HG03442 (cell line): ENCODE data around the gene PEX14.

Source experiments
- ATAC-seq: cut with Tn5 transposase; IDR thresholded peaks from one replicate; pipeline ENCODE4 v1.9.1; 2021; ENCODE audit warnings: mild to moderate bottlenecking, moderate library complexity; ENCODE audit not compliant: unreplicated experiment

PEX14 gene

DNA sequence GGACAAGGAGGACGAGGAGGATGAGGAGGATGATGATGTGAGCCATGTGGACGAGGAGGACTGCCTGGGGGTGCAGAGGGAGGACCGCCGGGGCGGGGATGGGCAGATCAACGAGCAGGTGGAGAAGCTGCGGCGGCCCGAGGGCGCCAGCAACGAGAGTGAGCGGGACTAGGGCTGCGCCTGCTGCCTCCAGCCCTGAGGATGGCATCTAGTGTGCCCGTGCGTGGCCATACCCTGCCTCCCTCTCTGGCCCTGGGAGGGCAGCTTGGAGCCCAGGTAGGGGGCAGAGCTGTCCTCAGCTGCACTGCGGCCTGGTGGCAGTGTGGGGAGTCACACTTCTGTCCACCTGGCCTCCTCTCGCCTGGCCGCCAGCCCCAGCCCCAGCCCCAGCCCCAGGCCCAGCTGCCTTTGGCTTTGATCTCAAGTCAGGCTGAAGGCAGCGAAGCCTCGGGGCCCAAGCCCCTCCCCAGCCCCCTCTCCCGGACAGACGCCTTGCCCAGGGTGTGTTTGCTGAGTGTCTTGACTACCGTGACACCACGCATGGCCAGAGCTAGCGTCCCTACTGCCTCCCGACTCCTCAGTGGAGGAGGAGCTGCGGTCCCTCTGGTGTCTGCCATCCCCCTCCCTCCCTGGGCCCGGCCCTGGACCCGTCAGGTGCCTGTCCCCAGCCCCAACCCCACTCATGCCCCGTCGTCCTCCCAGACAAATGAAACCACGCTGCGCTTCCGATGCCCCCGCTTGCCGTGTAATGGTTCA lies 155.2 kb downstream of the PEX14 start:
- no peak for ATAC-seq

DNA sequence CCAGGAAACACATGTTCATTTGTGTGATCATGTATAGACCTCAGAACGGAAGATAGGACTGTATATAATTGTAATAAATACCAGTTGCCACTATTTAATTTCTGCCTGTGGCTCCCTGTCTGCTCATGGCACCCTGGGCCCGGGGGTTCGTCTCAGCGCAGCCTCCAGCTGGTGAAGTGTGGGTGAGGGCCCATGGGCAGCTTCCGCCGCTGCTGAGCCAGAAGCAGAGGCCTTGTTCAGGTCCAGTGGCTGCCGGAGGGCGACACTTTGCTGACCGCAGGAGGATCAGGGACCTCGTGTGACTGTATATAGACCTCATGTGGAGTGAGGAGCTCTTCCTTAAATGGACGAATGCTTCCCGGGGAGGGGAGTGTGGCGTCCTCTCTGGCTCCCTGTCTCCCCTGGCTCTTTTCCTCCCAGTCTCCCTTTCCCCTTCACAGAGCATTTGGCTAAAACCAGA lies 155.9 kb downstream of the PEX14 start:
- no peak for ATAC-seq

DNA sequence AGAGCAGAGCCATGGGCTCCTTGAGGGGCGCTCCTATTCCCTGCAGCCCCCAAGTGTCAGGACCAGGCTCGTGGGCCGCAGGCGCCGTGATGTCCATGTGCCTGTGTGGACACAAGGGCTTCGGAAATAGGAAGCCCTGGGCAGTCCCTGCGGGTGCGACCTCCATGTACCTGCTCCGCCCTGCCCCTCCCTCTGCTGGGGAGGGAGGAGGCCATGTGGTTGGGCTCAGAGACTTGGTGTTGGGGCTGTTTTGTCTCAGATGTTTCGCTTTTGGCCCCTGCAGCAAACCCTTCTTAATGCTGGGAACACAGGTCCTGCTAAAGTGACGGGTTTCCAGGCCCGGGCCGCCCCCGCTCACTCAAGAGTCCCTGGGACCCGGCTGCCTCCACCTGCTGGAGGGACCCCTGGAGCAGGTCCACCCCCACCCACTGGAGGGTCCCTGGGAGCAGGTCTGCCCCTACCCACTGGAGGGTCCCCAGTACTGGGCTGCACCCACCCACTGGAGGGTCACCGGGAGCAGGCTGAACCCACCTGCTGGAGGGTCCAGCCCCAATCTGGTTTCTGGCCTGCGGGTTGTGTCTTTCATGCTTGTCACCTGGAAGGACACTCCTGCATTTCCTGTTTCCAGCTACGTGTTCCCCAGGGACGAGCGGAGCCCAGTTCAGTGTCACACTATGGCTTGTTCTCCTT lies 156.5 kb downstream of the PEX14 start:
- ATAC-seq, result no peak

DNA sequence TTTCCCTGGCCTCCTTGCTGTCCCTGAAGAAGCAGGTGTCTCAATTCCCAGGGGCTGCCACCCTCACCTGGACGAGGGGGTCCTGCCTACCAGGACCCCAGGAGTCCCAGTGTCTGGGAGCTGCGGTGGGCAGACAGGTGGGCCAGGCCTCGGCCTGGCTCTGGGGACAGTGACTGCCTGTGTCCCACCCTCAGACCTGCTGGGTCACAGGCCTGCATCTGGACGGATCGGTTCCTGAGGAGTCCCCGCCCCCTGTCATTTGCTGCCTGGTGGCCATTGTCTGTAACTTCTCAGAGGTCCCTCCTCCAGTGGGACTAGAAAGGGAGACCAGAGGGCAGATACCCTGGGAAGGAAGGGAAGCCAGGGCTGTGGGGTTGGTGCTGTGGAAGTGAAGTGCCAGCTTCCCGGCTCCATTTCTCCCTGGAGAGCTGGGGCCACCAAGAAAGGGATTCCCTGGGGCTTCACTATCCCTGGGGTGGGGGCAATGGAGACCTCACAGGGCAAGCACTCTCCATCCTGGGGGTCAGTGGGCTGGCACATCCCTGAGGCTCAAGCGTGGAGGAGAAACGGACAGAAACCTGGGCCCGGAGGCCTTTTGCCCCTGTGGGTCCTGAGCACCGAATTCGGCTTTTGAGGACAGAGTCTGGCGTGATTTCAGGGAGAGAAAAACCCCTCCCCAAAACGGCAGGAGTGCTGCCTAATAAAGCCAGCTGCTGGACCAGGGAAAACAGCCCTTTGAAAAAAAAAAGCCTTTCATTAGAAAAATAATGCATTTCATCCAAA lies 157.3 kb downstream of the PEX14 start:
- ATAC-seq, result no peak

DNA sequence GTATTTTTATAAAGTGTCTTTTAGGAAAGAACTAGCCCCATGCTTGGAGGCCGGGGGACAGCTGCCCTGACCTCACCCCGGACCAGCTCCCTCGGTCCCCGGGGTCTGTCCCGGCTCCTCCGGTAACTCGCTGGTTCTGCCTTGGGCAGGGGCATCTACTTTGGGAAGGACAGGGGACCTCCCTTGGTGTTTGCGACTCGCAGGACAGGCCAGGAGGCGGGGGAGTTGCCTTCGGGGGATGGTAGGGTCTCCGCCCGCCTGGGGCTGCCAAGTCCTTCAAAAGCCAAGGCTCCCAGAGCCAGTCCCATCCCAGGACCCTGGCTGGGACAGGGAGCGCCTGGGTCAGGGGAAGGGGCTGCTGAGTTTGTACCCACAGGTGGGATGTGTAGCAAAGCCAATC lies 157.9 kb downstream of the PEX14 start:
- ATAC-seq, result no peak

DNA sequence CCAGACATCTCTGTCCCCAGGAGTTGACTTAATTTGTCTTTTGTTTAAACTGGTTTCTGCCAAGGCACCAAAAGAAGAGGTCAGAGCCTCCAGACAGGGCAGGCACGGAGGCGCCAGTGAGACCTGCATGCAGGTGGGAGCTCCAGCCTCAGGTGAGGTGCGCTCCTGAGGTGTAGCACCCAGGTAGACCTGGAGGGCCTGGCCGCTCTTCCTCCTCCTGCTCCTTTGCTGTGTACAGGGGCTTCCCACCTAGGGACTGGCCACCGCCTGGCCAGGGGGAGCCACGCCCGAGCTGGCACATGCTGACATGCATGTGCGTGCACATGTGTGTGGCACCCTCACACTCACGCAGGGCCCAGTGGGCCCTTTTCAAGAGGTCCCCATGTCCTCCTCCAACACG lies 158.7 kb downstream of the PEX14 start:
- no peak for ATAC-seq

DNA sequence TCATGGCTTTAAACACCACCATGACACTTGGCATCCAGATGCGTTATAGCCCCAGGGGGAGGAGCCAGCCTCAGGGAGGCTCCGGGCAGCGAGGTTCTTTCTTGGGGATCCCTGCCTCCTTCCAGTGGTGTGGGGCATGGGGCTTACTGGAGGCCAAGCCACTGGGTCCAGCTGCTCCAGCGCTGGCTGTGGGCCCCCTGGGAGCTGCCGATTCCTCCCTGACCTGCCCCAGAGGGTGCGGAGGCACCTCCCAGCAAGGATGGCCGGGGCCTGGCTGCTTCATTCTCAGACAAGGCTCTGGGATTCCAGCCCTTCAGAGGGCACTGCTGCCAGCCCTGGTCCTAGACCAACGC lies 159.3 kb downstream of the PEX14 start:
- no peak for ATAC-seq

DNA sequence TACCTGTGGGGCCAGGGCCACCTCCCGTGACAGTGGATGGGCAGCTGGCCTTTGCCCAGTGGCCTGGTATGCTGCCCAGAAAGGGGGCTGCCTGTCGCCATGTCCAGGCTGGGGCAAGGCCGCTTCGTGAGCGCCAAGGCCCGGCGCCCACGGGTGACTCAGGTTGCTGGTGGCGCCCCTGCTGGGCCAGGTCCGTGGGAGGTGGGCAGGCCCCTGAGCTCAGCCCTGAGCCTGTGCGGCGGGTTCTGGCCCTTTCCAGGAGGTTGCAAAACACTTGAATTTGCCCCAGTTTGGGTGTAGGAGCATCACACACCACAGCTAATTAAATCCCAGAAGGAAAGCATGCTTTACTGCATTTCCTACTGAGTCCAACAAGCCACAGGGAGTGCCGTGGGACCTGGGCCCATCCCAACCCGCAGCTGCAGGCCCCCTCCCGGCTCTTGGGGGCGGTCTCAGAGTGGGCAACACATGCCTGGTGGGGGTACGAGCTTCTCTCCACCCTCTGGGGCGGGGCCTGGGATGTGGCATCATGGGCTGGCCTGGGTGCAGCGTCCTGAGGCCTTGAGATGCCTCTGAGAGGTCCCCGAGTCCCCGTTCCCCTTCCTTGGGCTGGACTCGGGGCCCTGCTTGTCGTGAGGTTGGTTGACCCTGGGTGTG lies 159.8 kb downstream of the PEX14 start:
- no peak for ATAC-seq

DNA sequence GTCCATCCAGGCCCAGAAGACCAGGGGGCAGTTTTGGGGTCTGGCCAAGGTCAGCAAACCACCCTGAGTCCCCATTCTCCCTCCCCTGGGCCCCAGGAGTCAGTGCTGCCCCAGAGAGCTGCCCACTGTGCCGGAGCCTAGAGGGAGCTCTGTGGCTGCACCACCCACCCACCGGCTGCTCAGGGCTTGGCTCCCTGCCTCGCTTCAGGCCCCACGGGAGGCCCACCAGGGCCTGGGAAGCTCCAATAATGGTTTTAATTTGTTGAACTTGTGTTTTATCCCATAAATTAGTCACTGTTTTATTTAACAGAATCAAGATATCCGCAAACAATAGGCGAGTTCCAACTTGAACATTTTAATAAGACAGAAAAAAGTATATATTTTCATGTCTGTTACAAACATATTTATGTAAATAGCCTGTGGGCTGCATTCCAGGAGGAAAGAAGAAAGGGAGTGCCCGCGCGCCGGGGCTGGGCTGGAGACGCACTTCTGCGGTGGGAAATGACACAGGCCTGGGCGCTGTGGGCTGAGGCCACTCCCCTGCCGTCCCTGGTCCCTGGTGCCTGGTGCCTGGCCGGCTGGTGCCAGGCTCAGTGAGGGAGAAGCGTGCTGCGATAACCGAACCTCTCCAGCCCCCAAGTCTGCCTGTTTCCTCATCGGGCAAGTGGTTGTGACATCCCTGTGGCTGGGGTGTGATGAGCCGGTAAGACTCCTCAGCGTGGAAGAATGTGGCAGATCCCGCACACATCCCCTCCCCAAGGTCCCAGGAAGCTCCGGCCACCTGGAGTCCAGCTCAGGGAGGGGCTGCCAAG lies 160.5 kb downstream of the PEX14 start:
- no peak for ATAC-seq

DNA sequence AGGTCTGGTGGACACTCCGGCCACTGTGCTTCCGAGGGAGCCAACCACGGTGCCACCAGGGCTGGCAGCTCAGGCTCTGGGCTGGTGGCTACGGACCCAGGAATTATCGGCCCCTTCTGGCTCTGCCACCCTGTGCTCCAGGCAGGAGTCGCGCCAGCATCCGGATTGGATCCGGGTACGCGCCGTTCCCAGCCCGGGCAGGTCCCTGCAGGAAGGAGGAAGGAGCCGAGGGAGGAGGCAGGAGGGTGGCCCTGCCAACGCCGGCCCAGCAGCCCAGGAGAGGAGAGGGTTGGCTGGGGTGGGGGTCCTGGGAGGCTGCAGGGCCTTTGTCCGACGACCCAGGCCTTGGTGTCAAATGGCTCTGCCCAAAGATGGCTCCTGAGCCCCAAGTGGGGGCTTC lies 161.2 kb downstream of the PEX14 start:
- no peak for ATAC-seq

DNA sequence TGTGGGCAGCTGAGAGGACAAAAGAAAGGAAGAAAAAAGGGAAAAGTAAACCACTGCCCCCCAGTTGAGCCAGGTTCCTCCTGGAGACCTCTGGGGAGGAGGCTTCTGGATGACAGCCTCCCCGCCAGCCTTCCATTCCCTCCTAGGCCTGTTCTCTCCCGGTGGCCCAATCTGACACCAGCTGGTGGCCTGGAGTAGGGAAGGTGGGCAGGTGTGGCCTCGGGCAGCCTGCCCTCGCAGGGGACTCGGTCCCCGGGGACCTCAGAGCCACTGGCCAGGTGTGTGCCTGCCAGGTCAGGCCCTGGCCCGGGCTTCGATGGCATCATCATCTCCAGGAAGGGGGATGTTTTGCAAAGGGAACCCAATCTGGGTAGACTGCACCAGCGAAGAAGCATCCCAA lies 162.7 kb downstream of the PEX14 start:
- no peak for ATAC-seq

DNA sequence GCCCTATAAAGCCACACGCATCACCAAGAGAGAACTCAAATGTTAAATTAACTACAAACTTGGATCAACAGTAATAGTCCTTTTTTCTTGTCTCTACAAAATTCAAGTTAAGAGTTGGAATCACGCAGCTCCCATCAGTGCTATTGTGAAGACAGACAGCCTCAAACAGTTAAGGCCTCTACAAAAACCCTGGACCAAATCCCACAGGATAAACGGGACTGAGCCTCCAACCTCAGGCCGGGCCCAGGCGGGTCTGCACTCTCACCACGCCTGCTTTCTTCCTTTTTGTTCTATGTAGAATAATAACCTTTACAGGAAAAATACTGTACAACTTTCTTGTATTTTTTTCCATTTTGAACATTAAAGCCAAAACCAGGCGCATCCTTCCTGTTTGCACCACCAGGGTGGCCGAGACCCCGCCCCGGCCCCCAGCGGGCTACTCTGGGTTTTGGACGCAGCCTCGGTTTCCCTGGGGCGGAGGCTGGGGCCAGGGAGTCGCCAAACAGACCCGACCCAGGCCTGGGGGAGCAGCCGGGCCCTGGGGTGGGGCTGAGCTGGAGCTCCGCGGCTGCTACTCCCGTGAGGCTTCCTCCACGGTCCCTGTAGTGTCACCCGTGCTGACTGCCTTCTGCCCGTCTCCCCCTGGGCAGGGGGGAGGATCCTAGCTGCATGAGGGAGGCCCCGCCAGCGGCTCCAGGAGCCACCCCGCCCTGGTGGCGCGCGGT lies 163.2 kb downstream of the PEX14 start:
- ATAC-seq, result no peak

DNA sequence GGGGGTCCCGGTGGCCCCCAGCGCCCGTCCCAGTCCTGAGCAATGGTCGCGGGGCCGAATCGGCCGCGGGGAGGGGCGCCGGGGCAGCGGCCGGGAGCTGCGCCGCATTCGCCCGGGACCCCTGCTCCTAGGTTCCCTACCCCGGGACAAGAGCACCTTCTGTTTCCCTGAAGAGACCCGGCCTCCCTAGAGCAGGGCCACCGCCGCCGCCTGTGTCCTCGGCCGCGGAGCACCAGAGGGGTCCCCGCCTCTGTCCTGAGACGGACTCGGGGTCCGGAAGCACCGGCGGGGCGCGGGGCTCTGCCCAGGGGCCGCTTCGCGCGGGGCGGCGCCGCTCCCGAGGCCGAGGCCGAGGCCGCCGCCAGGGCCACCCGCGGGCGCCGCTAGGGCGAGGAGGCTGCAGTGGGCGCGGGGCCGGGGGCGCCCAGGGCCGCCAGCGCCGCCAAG lies 163.8 kb downstream of the PEX14 start:
- ATAC-seq, result no peak

DNA sequence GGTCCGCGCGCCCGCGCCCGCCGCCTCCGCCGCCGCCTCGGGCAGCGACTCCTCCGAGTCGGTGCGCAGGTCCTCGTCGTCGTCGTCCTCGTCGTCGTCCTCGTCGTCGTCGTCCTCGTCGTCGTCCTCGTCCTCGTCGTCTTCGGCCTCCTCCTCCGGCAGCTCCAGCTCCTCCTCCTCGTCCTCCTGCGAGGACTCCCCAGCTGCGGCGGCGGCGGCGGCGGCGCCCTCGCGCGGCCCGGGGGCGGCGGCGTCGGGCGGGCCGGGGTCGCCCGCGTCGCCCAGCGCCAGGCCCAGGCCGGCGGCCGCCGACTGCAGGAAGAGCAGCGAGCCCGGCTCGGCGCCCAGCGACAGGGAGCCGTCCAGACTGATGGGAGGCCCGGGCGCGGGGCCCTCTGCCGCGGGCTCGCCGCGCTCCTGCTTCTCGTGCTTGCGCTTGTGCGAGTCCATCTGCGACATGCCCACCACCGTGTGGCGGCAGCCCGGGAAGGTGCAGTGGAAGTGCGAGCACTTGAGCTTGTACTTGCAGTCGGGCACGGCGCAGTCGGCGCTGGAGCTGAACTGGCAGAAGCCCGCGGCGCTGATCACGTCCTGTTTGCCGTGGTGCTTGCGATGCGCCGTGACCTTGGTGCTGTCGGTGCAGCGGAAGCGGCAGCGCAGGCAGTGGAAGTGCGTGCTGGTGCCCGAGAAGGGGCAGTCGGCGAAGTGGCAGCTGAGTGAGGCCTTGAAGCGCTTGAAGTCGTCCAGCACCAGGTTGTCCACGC lies 164.4 kb downstream of the PEX14 start:
- no peak for ATAC-seq

DNA sequence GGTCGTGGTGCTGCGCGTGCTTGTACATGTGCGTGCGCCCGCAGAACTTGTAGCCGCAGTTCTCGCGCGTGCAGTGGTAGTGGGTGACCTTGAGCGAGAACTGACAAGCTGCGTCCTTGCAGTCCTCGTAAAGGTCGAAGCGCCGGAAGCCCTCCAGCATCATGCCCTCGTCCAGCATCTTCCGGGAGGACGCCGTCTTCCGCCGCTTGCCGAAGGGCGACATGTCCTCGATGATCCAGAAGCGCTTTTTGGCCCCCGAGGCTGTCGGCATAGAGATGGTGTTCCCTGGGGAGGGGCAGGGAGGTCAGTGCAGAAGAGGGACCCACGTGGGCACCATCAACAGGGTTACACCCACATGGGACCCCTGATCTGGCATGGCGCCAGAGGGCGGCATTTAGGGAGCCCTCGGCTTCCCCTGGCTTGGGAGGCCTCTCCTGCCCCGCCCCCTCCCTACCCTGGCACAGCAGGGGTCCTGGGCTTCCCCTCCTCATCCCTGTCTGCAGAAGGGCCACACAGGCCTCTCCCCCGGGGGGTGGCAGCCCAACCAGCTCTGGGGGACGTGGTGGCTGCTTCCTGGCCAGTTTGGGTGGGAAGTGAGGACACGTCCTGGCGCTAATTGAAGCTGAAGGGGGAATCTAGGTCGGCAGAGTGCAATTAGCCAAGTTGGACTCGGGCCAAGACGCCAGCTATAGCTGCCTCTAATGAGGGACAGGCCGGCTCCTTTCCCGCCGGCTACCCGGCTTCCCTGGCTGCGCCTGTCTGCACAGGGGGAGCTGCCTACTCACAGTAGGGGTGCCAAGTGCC lies 165.2 kb downstream of the PEX14 start:
- ATAC-seq, result no peak

DNA sequence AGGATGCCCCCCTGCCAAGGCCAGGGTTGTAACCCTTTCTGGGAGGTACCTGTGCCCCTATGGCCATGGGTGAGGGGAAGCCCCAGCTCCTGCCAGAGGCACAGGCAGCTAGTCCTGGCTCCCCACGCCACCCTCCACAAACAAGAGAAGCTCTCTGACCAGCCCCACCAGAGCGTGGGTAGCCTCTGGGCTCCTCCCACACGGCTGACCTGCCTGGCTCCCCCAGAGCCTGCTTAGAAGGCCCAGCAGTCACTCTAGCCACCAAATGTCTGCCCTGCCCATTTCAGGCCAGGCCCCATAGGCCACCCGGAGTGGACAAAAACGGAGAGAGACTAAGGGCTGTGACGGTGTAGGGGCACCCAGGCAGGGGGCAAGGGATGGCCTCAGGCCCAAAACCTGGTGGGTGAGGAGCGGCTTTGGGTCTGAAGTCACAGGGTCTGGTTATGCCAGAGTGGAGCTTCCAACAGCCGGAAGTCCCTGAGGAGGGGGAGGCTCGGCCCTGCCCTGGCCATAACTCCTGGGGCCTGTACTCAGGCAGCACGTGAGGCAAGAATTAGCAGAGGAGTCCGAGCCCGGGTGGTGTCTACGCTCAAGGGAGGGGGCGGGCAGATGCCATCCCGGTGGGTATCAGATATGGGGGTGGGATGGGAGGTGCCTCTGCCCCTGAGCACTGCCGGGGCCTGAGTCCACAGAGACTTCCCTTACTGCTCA lies 166.2 kb downstream of the PEX14 start:
- no peak for ATAC-seq

DNA sequence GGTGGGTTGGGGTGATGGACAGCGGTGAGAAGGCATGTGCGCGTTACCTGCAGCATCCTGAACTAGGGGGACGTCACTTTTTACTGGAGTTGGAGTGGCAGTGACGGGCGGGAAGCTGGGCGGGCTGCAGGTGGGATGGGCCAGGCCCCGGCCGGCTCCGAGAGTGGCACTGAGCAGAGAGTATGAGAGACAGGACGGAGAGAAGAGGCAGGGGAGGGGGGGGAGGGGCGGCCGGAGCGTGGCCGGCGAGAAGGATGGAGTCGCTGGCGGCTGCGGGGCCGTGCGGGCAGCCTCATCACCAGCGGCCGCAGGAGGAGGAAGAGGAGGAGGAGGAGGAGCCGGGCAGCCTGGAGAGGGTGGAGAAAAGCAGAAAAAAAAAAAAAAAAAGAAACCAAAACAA lies 167.2 kb downstream of the PEX14 start:
- ATAC-seq, result no peak
